Kidney tubule cell (primary cell): Measurements from ENCODE around the gene C14orf132.
A peak's percentile ranks its signal among the peaks of the same experiment; 100 is the strongest.

Experiments
- DNase-seq: peaks from one replicate; pipeline ENCODE4 v3.0.0-alpha.2; 2018; ENCODE audit warnings: low spot score

Gene C14orf132

GRCh38 chr14:96038920-96039632 lies at the start of gene C14orf132:
Gene C14orf132, plus strand, starts transcription at chr14:96039362. Its CDS starts 139 bp downstream, at chr14:96039501.
- peak; percentile 22 for DNase-seq

DNA sequence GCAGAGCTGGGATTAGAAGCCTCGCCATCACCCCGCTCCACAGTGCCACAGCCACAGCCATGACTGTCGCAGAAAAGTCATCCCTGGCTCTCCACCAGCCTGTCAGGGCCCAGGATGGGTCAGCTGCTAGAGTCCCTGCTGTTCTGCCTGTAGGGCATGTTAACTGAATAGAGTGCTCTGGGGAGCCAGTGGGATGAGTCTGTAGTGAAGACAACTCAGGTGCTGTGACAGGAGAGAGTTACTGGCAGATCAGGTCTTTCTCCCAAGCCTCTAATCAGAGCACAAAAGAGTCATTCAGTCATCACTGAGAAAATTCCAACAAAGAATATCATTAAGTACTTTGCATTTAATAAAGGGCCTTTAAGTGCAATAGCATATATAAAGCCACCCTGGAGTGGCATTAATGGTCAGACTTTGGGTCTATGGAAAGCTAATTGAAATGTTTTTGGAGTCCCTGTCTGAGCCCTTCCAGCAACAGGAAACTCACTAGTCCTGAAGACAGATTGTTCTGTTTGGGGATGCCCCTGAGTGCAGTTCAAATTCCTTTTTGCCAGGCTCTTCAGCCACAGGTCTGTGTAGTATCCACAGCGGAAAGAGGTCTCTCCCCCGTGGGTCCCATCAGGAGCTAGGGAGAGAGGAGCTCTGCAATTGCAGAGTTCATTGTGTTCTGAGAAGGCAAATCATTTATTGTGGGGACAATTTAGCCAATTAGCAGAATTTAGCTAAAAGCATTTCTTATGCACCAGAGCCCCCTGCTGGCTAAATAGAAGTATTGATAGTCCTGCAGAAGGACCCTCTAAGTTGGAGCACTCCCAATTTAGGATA lies 45.2 kb upstream of the C14orf132 start:
- DNase-seq = peak; percentile 57

DNA sequence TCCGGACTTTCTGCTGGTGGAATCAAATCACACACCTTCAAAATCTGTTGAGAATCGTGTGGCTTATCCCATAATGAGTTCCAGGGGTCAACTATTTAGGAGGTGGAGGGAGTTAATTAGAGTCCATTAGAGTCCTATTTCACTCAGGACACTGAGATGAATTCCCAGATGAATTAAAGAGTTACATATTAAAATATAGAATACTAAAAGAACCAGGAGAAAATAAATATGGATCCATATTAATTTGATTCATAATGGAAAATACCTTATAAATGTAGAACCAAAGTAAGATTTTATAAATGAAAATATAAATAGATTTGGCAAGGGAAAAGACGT lies 44.6 kb upstream of the C14orf132 start:
- DNase-seq = no peak

DNA sequence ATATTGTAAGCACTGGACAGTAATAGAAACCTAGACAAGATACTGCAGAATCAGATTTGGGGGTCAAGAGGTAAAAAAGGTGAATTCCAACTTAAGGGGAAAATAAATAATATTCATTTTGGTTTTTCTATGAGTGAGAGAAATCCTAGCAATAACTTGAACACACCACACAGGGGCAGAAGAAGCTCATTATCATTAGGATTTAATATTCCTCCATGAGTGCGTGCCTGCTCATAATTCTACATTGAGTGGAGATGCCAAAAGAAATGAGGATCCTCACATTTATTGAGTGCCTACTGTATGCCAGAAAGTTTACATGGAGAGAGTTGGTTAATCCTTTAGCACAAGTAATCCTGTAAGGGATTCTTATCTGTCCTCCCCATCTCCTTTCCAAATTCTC lies 40.5 kb upstream of the C14orf132 start:
- peak; percentile 20 for DNase-seq

- DNase-seq = peak; percentile 4
Observed at GRCh38 chr14:96001866-96002497, 37.2 kb upstream of the C14orf132 start.

DNA sequence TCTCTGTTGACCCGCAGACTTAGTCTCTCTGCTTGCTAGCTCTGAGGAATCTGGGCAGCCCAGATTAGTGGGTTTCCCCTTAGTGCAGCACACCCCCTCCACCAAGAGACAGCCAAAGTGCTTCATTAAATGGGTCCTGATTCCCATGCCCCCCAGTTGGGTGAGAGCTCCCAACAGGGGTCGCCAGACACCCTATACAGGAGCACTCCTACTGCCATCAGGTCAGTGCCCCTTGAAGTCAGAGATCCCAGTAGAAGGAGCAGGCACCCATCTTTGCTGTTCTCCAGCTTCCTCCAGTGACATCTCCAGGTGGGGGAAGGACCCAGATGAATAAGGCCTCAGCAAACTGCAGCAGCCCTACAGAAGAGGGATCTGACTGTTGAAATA lies 36.7 kb upstream of the C14orf132 start:
- DNase-seq = no peak

DNA sequence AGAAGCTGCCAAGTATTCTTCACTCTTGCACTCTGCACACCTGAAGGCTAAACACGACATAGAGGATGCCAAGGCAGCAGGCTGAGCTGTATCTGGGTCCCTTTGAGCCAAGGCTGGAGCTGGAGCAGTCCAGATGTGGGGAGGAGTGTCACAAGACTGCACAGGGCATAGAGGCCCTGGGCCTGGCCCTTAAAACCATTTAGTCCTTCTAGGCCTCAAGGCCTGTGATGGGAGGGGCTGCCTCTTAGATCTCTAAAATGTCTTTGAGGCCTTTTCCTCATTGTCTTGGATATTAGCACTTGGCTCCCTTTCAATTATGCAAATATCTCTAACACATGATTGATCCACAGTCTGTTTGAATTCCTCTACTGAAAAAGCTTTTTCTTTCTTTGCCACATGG lies 28.0 kb upstream of the C14orf132 start:
- no peak for DNase-seq

- DNase-seq = no peak
Observed at GRCh38 chr14:96011607-96012006, 27.6 kb upstream of the C14orf132 start.

GRCh38 chr14:96012757-96013156 lies 26.4 kb upstream of the C14orf132 start:
- peak; percentile 14 for DNase-seq

- DNase-seq = no peak
Observed at GRCh38 chr14:96014176-96014575, 25.0 kb upstream of the C14orf132 start.

- no peak for DNase-seq
Observed at GRCh38 chr14:96016501-96017160, 22.5 kb upstream of the C14orf132 start.

DNA sequence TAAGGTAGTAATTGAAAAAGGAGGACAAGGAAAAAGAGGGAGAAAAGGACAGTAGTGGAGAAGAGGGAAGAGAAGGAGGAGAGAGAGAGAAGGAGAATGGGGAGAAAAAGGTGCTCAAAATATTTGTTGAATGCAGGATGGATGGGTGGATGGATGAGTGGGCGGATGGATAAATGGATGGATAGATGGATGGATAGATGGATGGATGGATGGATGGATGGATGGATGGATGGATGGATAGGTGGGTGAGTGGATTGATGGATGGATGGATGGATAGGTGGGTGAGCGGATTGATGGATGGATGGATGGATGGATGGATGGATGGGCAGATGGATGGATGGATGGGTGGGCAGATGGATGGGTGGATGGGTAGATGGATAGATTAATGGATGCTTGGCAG lies 21.3 kb upstream of the C14orf132 start:
- no peak for DNase-seq

DNA sequence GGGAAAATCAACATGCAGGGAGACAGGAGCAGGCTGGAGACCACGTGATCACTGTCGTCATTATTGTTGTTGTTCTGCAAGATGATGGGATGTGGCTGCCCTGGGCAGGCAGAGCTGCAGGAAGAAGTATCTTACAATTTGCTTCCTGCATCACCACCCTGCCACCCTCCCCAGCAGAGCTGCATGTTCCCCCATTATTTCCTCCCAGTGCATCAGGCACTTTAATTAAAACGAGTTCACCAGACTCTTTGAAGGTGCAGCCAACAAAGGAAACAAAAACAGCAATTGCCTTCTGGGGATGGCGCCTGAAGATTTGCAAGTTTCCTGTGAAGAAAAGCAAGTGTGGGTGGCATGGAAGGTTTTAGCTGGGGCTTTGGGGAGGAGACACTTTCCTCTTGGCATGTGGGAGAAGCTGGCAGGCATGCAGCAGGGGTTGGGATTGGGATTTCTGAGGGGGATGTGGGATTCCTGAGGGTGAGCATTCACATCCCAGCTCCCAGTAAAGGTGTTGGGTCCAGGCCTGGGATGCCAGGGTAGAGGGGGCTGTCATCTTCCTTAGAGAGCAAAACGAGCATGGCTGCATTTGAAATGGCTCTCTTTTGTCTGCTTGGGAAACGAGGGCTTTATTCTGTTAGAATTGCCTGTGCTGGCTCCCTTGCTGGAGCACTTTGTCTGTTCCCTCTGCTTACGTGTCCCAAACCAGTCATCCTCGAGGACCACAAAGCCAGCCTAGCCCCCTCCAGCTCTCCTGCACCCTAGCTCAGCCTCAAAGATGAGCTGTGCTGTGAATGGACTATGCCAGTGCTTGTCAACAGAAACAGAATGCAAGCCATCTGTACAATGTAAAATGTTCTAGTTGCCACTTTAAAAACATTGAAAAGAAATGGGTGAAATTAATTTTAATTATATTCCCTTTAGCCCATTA lies 11.5 kb upstream of the C14orf132 start:
- DNase-seq = no peak

GRCh38 chr14:96029089-96029645 lies 10.0 kb upstream of the C14orf132 start:
- no peak for DNase-seq

DNA sequence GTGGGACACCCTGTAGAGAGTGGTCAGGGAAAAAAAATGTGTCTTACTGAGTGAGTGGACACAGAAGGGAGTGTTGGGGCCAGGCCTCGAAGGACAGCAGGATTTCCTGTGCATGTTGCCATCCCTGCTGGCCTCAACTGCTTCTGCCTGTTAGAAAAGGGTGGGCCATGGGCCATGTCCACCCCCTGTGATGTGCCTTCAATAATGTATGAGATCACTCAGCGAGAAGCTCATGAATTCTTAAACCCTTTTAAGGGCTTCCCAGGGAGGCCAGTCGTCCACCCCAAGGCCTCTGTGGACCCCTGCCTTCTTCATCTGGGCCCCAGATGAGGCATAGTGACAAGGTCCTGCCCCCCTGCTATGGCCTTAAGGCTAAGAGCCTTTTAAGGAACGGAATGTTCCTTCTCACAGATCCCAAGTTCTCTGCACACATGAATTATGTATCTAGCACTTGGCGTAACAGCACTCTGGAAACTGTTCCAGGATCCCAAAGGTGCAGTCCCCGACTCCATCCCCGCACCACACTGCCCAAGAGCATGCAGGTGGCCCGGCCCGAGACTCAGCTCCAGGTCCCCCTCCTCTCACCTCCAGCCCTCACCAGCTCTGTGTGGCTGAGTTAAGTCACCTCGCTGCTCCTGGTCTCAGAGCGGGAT lies 8.9 kb upstream of the C14orf132 start:
- no peak for DNase-seq

- DNase-seq = no peak
Observed at GRCh38 chr14:96031691-96032090, 7.5 kb upstream of the C14orf132 start.

DNA sequence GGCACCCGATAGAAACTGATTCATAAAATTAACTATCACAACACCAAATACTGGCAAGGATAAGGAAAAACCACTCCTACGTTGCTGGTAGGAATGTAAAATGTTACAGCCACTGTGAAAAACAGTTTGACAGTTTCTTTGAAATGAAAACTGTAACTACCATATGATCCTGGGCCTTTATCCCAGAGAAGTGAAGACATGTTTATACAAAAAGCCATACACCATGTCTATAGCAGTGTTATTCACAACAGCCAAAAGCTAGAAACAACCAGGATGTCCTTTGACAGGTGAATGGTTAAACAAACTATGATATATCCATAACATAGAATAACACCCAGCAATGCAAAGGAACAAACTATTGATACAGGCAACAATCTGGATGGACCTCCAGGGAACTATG lies 3.7 kb upstream of the C14orf132 start:
- DNase-seq = no peak

- DNase-seq = no peak
Observed at GRCh38 chr14:96037891-96038557, 1.1 kb upstream of the C14orf132 start.

DNA sequence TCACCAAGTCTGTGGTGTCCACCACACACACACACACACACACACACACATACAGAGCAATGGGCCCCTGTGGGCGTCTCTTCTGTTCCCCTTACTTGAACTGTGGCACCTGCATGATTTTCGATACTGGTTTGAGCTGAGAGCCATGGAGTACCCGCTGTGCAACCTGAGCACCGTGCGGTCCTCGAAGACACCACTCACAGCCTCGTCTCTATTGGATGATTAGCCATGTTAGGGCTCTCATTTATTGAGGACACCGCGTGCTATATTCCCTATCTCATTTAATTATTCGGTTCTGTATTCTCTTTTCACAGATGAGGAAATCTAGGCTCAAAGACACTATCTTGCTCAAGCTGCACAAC lies 623 bp upstream of the C14orf132 start:
- no peak for DNase-seq

GRCh38 chr14:96039633-96040311 lies 610 bp downstream of the C14orf132 start:
- no peak for DNase-seq
